GM19193 (cell line): ENCODE measurements around the gene CA5A.

Source experiments
- POLR2A ChIP-seq: IDR thresholded peaks from 4 replicates; pipeline ENCODE4 v1.6.1; 2011; ENCODE audit not compliant: insufficient read depth, insufficient read length; ENCODE audit errors: extremely low read depth

The CA5A gene

GRCh38 chr16:87847785-87848675 is 88.3 kb downstream of the CA5A start:
- no peak for TF ChIP-seq POLR2A

GRCh38 chr16:87847467-87847784 is 88.9 kb downstream of the CA5A start:
- no peak for TF ChIP-seq POLR2A

GRCh38 chr16:87846705-87847466 is 89.4 kb downstream of the CA5A start:
- TF ChIP-seq POLR2A = peak; percentile 6

- no peak for TF ChIP-seq POLR2A
Observed at GRCh38 chr16:87845807-87846619, 90.3 kb downstream of the CA5A start.

GRCh38 chr16:87845213-87845612 is 91.1 kb downstream of the CA5A start:
- TF ChIP-seq POLR2A = no peak

GRCh38 chr16:87844809-87845208 is 91.5 kb downstream of the CA5A start:
- TF ChIP-seq POLR2A = no peak

GRCh38 chr16:87844120-87844733 is 92.1 kb downstream of the CA5A start:
- no peak for TF ChIP-seq POLR2A

- TF ChIP-seq POLR2A = no peak
Observed at GRCh38 chr16:87843678-87844105, 92.6 kb downstream of the CA5A start.

- TF ChIP-seq POLR2A = no peak
Observed at GRCh38 chr16:87842209-87842869, 94.0 kb downstream of the CA5A start.

- no peak for TF ChIP-seq POLR2A
Observed at GRCh38 chr16:87841340-87842208, 94.8 kb downstream of the CA5A start.

- TF ChIP-seq POLR2A = no peak
Observed at GRCh38 chr16:87840271-87840978, 95.9 kb downstream of the CA5A start.

- TF ChIP-seq POLR2A = no peak
Observed at GRCh38 chr16:87839542-87840270, 96.6 kb downstream of the CA5A start.

- TF ChIP-seq POLR2A = no peak
Observed at GRCh38 chr16:87838643-87839541, 97.4 kb downstream of the CA5A start.
